HG02970 (cell line): ENCODE results near the gene DRD3.

Source experiments
- ATAC-seq: cut with Tn5 transposase; IDR thresholded peaks from one replicate; pipeline ENCODE4 v1.9.1; 2021; ENCODE audit warnings: mild to moderate bottlenecking, moderate library complexity, moderate number of reproducible peaks; ENCODE audit not compliant: unreplicated experiment, low FRiP score

DRD3 gene

DNA sequence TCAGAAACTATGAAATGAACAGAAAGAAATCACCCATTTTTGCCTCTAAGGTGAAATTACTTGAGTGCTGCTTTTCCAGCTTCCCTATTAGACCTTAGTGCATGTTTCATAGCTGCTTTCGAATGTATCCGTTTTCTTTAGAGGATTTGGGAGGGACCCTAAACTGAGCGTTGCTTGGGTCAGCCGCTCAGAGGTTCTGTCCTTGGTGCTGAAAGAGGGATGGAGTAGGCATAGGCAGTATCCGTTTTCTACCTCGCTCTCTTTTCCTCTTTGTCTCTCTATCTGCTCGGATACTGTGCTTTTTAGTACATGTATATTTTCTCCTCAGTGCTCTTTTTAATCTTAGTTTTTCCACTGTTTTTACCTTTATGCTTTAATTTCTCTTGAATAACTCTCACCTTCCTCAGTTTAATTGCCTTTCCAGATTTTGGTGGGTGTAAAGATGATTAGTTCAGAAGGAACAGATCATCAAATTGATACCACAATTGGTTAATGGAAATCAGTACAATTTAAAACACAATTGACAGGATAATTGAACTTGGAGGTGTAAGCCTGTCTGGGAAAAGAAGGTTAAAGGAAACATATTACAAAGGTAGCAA is at the start of gene DRD3:
Gene DRD3 (minus strand): TSS at position 283 of the 599 bp plus-strand sequence. CDS start 7,060 bp downstream, outside the sequence.
- no peak for ATAC-seq

GRCh38 chr3:114227076-114227475 is 48.2 kb upstream of the DRD3 start:
- no peak for ATAC-seq

- no peak for ATAC-seq
Observed at GRCh38 chr3:114226313-114226712, 47.5 kb upstream of the DRD3 start.

DNA sequence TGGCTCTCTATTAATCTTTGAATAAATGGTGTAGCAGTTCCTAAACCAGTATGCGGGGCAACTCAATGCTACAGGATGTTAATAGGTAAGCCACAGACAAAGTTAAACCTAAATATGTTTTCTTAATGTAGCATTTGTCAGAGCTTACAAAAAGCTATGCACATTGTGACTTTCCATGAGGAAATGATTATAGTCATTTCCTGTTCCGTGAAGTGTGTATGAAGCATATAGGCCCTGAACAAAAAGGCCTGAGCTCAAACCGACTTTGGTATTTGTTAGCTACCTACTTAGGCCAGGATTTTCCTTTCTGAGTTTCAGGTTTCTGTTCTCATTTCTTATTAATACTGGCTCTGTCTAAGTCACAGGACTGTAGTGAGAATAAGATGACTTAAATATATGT is 44.3 kb upstream of the DRD3 start:
- peak; percentile 82 for ATAC-seq

DNA sequence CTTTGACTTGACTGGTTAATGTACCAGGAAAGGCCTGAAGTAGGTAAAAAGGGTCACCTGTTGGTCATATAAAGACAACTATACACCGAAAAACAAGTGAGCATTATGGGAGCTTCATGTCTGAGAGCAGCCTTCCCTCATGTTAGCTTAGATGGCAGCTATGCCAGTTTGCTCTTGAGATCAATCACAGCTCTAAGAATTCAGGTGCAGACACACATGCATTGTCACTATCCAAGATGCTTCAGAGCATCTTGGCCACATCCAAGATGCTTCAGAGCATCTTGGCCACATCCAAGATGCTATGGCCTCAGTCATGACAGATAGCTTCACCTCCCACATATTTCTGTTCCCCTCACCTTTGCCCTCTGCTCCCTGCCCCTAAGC is 43.0 kb upstream of the DRD3 start:
- no peak for ATAC-seq

GRCh38 chr3:114221165-114221880 is 42.5 kb upstream of the DRD3 start:
- ATAC-seq = no peak

GRCh38 chr3:114219741-114220140 is 40.9 kb upstream of the DRD3 start:
- no peak for ATAC-seq

DNA sequence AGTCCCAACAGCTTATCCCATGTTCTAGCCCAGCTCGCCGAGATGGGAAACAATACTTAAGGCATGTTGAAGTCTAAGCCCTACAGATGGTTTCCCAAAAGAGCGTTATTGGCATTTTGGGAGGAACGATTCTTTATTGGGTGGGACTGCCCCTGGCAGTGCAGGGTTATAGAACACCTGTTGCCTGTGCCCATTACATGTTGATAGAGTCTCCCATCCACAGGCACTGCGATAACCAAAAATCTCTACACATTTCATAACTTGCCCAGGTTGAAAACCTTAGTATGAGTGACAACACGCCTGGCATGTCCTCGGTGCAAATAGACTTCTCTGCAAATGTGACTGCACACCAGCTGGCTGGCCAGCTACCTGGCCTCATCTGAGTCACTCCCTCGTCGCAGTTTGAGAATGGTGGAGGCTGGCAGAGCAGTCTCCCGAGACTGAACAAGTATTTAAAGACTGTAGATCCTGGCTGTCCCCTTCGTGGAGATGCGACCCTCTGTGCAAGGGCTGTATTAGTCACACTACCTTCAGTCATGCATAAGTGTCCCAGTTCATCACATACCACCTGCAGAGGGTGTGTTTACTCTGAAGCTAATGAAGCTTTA is 39.8 kb upstream of the DRD3 start:
- no peak for ATAC-seq

DNA sequence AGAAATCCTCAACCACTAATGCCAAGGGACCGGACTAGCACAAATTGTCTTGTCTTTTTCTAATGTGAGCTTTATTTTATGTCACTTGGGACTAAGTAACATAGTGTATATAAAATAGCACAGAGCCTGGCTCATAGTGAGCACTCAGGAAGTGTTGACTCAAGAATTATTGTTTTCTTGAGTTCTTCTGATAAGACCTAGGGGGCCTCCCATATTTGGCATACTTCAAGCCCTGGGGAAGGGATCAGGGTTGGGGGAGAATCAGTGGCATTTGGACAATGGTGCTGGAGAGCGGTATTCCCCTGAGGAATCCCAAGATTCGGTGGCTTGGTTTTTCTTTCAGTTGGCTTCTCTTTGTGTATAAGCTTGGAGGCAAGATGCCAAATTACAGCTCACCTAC is 39.2 kb upstream of the DRD3 start:
- ATAC-seq = no peak

DNA sequence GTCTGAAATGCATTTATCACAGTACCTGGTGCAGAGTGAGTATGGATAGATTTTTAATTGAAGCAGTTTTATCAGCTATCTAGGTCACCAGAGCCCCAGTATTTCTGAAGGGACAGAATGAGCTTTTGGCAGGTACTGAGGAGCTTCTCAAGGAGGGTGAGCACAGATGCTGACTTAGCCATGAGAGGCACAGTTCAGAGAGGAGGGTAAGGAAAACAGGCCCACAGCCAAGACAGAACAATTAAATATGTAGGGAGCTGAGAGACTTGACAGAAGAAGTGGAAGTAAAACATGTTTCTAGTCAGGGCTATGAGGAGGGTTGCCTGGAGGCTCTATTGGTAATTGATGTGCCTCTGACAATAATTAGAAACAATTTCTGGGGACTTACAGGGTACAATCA is 38.4 kb upstream of the DRD3 start:
- ATAC-seq = no peak

GRCh38 chr3:114216186-114216970 is 37.5 kb upstream of the DRD3 start:
- no peak for ATAC-seq

- ATAC-seq = peak; percentile 6
Observed at GRCh38 chr3:114214542-114215341, 35.9 kb upstream of the DRD3 start.

DNA sequence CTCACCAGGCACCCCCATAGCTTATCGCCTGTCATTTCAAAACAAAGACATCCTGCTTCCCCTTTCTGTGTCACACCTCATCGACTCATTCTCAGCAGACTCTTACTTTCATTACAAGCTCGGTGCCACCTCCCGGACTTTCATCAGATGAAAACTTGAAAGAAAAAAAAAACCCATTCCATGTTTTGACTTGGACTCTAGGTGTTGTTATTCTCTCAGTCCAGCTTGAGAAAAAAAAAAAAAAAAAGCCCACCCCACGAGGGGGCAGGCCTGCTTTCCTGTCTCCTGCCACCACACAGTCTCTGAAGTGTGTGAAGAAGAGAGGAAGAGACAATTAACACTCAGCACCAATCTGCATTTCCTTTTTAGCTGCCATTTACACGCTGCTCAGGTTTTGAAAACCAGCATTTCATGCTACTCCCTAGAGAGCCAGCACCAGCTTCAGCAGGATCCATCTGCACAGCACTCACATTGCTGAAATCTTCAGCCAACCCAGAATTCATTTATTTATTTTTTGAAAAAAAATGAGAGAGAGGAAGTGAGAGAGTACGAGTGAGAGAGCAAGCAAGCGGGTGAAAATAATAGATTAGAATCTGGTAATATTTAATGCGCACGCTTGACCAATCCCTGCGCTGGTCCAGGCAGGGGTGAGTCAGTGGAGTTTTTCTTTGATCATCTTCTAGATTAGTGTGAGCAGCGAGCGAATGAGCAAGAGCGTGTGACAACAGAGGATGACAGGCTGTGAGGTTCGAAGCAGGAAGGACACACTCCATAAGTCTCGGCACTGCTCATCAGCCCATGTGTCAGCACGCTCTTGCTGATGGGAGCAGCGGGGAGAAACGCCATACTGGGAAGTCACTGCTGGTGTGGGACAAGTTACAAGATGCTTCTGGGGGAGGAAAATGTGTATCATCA is 35.0 kb upstream of the DRD3 start:
- peak; percentile 78 for ATAC-seq

GRCh38 chr3:114213292-114213626 is 34.4 kb upstream of the DRD3 start:
- no peak for ATAC-seq

DNA sequence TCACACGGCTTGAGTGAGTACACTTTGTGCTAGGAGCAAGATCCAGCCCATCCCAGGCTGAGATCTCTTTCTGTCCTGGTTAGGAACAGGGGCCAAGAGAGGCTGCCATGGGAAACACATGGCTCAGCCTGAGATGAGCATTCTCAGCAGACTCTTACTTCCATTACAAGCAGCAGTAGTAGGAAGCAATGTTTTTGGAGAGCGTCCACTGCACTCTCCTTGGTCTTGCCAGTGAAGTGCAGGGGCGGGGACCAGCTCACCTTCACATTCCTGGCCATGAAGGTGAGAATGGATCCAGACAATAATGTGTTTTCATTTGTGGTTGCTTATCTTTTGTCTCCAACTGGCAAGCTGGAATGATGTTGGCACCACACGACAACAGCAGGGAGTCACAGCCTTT is 33.8 kb upstream of the DRD3 start:
- ATAC-seq = no peak

GRCh38 chr3:114207768-114208167 is 28.9 kb upstream of the DRD3 start:
- no peak for ATAC-seq

DNA sequence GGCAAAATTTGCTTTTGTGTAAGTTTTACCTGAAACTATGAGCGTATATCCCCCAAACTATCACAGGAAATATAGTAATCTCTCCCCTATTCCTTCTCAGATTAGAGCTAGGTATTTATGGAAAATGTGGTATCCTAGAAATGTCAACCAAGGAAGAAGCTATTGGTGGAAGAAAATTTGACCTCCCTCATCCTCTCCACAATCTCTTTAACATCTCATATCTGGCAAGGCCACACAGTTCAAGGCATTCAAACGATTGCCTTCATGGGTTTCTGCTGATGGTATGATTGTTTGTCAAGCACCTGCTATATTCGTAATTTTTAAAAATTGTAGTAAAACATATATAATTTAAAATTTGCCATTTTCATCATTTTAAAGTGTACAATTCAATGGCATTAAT is 27.5 kb upstream of the DRD3 start:
- no peak for ATAC-seq

GRCh38 chr3:114205541-114205940 is 26.7 kb upstream of the DRD3 start:
- ATAC-seq = no peak

DNA sequence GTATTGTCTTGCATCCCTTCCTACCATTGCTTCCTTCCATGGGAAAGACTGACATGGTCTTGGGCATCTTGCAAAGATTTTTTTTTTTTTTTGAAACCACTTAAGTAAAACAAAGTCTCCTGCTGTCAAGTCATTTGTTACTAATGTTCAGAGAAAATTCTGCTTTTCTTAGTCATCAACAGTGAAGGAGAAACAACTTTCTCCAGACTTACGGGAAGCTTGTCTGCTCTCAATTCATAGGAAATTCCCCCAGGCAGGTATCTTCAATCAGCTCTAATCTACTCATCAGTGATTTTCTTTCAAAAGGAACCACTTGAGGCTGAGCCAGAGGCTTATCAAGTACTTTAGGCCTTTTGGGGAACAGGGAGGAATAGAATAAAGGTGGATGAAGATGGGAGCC is 15.9 kb upstream of the DRD3 start:
- ATAC-seq = no peak
